NCI-H2196 treated with DMSO at 0.1 percent for 48 hours (cell line): Measurements from ENCODE around the gene CCDC136.

Experiments
- DNase-seq: peaks from one replicate; lab custom pipeline; 2025; ENCODE audit not compliant: unreplicated experiment; lab: John Stamatoyannopoulos, UW

CCDC136 gene

DNA sequence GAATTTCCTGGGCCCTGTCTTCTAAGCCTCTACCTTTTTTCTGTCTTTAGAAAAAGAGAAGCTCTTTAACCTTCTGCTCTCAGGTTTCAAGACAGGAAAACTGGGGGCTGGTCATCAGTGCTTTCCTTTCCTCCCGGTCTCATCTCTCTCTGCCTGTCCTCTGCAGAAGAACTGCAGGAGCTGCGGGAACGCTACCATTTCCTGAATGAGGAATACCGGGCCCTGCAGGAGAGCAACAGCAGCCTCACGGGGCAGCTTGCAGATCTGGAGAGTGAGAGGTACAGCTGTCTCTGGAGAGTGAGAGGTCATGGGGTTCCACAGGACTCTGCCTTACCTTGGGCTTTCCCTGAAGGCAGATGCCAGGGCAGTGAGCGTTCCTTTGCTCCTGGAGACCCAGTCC lies 12.7 kb downstream of the CCDC136 start:
- no peak for DNase-seq

GRCh38 chr7:128805225-128805624 lies 13.5 kb downstream of the CCDC136 start:
- DNase-seq = no peak

- DNase-seq = no peak
Measured at GRCh38 chr7:128807191-128807590, 15.4 kb downstream of the CCDC136 start.

- DNase-seq = no peak
Measured at GRCh38 chr7:128809363-128809762, 17.6 kb downstream of the CCDC136 start.

GRCh38 chr7:128810473-128810872 lies 18.7 kb downstream of the CCDC136 start:
- no peak for DNase-seq

DNA sequence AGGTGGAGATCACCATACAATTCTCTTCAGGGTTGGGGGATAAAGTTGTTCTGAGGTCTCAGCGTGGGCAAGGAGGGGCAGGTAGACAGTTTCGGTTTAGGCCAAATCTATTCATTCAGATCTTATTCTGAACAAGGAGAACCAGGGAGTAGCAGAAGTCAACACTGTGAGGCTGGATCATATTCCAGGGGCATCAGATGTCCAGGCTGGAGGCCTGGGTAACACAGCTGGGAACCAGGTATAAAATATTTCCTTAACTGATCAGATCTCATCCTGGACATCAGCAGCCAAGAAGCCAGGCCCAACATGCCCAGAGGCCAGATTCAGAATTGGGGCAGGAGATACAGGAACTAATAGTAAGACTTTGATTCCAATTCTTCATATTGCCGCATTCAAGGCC lies 19.2 kb downstream of the CCDC136 start:
- DNase-seq = no peak

- DNase-seq = no peak
Measured at GRCh38 chr7:128811631-128812430, 20.1 kb downstream of the CCDC136 start.

- no peak for DNase-seq
Measured at GRCh38 chr7:128812514-128813168, 20.9 kb downstream of the CCDC136 start.

- no peak for DNase-seq
Measured at GRCh38 chr7:128814499-128814898, 22.7 kb downstream of the CCDC136 start.

GRCh38 chr7:128815289-128815942 lies 23.6 kb downstream of the CCDC136 start:
- no peak for DNase-seq

GRCh38 chr7:128818694-128819093 lies 26.9 kb downstream of the CCDC136 start:
- no peak for DNase-seq

GRCh38 chr7:128821724-128822123 lies 30.0 kb downstream of the CCDC136 start:
- no peak for DNase-seq

DNA sequence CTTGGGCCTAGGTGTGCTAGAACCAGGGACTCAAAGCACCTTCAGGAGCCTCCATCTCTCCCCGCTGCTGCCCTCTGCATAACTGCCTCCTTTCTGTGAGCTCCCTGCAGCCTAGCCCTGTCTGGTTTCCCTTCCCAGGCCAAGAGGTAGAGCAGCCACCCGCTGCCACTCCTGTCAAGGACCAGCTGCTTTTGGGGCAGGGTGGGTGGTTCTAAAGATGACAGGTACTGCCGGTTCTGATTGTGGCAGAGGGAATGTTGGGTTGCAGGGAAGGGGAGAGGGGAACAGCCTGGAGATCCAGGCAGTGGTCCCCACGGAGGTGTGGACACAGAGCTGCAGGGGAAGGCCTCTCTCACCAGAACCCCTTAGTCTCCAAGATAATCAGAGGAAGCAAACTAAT lies 34.7 kb downstream of the CCDC136 start:
- DNase-seq = no peak

GRCh38 chr7:128826916-128827247 lies 35.1 kb downstream of the CCDC136 start:
- no peak for DNase-seq

GRCh38 chr7:128827248-128827958 lies 35.6 kb downstream of the CCDC136 start:
- no peak for DNase-seq

DNA sequence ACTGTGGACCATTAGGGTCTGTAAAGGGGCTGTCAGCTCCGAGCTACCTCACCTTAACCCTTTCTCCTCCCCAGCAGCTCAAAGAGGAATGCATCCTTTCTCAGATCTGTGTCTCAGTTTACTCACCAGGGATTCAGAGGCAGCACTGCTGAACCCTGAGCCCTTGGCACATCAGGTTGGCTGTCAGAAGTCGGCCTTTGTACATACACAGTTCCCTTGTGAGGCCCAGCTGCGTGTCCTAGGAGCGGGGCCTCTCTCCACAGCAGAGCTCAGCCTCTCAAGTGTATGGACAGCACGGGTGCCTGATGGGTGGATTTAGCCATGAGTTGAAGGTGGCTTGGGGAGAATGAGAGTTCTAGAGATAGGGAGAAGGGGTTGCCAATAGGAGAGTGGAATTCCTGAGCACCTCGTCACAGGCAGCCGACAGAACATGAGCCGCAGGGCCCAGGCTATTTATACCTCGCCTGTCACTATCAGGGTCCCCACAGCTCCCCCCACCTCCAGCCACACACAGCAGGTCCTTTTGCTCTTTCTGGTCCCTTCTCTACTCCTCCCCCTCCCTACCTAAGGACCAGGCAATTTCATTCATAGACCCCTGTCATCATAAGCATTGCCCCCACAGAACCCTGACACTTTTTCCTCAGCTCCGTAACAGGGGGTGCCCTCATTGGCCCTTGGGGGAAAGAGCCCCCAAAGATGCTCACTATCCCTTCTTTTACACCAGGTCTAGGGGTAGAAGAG lies 36.4 kb downstream of the CCDC136 start:
- DNase-seq = no peak

- DNase-seq = no peak
Measured at GRCh38 chr7:128829391-128830166, 37.8 kb downstream of the CCDC136 start.

DNA sequence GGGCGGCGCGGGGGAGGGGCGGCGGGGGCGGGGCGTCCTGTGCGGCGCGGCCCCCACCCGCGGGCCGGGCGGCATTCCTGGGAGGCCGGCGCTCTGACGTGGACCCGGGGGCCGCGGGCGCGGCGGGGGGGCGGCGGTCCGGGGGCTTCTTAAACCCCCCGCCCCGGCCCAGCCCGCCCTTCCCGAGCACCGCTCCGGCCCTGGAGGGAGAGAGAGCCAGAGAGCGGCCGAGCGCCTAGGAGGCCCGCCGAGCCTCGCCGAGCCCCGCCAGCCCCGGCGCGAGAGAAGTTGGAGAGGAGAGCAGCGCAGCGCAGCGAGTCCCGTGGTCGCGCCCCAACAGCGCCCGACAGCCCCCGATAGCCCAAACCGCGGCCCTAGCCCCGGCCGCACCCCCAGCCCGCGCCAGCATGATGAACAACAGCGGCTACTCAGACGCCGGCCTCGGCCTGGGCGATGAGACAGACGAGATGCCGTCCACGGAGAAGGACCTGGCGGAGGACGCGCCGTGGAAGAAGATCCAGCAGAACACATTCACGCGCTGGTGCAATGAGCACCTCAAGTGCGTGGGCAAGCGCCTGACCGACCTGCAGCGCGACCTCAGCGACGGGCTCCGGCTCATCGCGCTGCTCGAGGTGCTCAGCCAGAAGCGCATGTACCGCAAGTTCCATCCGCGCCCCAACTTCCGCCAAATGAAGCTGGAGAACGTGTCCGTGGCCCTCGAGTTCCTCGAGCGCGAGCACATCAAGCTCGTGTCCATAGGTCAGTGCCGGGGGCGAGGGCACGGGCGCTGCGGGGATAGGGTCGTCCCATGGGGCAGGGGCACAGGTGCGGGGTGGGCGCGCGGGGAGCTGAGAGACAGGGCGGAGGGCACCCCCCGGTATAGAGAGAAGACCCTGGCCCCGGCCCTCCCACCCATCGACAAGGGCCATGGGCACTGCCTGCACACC lies 38.7 kb downstream of the CCDC136 start, which contains the start of gene FLNC:
Gene FLNC (plus strand): TSS at position 176 of the 947 bp plus-strand sequence. CDS start 232 bp downstream, at position 408.
- DNase-seq = no peak
